ENCODE measurements around the gene FAM9C. TPM values are rescaled to one million over a fixed set of nuclear protein-coding genes. Genes with fewer than 3 reads are reported as not detected.
"Not testable (repeated sequence)": the region's sequence is repeated elsewhere in the genome, so short reads cannot be mapped to it uniquely, and the experiment has no call there.

Gene FAM9C
- total and polyA plus RNA-seq, 7 experiments from 2014 or later = 0.16 to 0.19 TPM; not detected in 5

DNA sequence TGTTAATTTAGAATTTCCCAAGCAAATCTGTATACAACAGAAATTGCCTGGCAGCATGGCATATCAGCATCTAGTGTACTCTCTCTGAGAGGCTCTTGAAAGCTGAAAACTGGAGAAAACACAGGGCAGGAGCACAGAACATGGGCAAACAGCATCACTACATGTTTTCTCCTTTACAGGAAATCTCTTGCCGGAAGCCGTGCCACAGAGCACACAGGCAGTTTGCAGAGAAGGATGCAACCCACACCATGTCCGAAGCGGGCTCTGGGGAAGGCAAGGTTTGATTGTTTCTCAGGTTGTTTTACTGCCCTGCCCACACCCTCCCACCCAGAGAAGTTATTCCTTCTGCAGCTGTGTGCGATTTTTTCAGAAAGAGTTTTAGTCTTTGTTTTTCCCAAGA lies 41.1 kb upstream of the FAM9C start:
- no peaks in the 10 kb centered on the region for H3K27me3 Mint-ChIP-seq
- Histone ChIP-seq H3K4me1 (ENCODE audit: control insufficient read depth in 2 of 2, insufficient read depth in 2 of 2, low read length in 2 of 2) (peaks cover 83 to 84% of the 10 kb centered on the region in 2 donors), H3K27ac (ENCODE audit: low read depth, low read length) (peak overlapping the region; percentile 88), H3K4me3 (ENCODE audit: low read length) (peak overlapping the region; percentile 70), H3K27me3 (ENCODE audit: control insufficient read depth in 2 of 2, insufficient read depth in 2 of 2, low read length in 2 of 2) (no peaks in the 10 kb centered on the region), H3K9me3 (ENCODE audit: control insufficient read depth in 2 of 3, low read length in 3 of 3) (no peaks in the 10 kb centered on the region), H3K36me3 (ENCODE audit: control insufficient read depth in 2 of 3, insufficient read depth in 3 of 3, low read length in 3 of 3) (no peaks in the 10 kb centered on the region)
- DNase-seq (peak in 7 of 9 donors; percentile 33 to 75 (median 59)), ATAC-seq (peak; percentile 40)
- CTCF ChIA-PET = interaction anchor here (0.7 to 4.2 kb wide), 13 partner anchors 9 to 403 kb away, joined by 3 to 29 read pairs (median 3); no protein-coding TSS in a partner anchor
- peaks cover 0 to 2% (median 0%) of the 10 kb centered on the region in 11 donors for H3K9me3 Mint-ChIP-seq
- POLR2A ChIA-PET = interaction anchor here (1.1 to 24.1 kb wide), 11 partner anchors 10 to 403 kb away, joined by 3 to 1322 read pairs (median 86); partner anchors contain the start of genes FAM9C and TMSB4X
- H3K4me3 Mint-ChIP-seq = peak overlapping the region; percentile 72 to 89 (median 83)
- H3K27ac Mint-ChIP-seq = peak overlapping the region; percentile 94 to 99 (median 98)
- H3K4me1 Mint-ChIP-seq = peaks cover 28 to 99% (median 87%) of the 10 kb centered on the region in 7 donors
- intact Hi-C loops (cut with micrococcal nuclease) = loop anchor here in 1 of 2 donors (1.0 to 5.0 kb wide), 3 partner anchors 11 to 1323 kb away; no protein-coding TSS in a partner anchor
- H3K36me3 Mint-ChIP-seq = peaks cover 0 to 5% (median 0%) of the 10 kb centered on the region in 5 donors

DNA sequence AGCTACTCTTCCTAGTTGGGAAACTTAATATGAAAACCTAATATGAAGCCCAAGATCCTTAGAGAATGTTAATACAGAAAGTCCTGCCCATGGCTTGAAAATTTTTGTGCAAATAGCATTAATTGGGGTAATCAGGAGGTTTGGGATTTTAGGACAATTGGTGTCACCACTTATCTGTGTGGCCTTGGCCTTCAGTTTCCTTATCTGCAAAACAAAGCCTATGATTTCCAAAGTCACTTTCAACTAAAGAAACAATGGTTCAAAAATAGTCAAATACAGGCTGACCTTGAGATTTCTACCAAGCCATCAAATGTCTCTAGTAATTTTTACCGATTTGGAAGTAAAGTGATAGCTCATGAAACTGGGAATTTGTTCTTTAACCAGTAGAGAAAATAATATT lies 40.2 kb upstream of the FAM9C start:
- H3K27me3 ChIP-seq (ENCODE audit: control insufficient read depth in 2 of 2, insufficient read depth in 2 of 2, low read length in 2 of 2) = no peaks in the 10 kb centered on the region
- no peaks in the 10 kb centered on the region for H3K9me3 ChIP-seq (ENCODE audit: control insufficient read depth in 2 of 3, low read length in 3 of 3)
- intact Hi-C loops (cut with micrococcal nuclease) = loop anchor here in 1 of 2 donors (1.0 to 5.0 kb wide), 3 partner anchors 10 to 1322 kb away; no protein-coding TSS in a partner anchor
- CTCF ChIA-PET = interaction anchor here (0.6 to 4.2 kb wide), 6 partner anchors 8 to 138 kb away, joined by 3 to 29 read pairs (median 4); no protein-coding TSS in a partner anchor
- H3K36me3 ChIP-seq (ENCODE audit: control insufficient read depth in 2 of 3, insufficient read depth in 3 of 3, low read length in 3 of 3) = no peaks in the 10 kb centered on the region
- peaks cover 0 to 2% (median 0%) of the 10 kb centered on the region in 11 donors for H3K9me3 Mint-ChIP-seq
- H3K4me1 ChIP-seq (ENCODE audit: control insufficient read depth in 2 of 2, insufficient read depth in 2 of 2, low read length in 2 of 2) = peaks cover 79 to 83% of the 10 kb centered on the region in 2 donors
- H3K4me3 ChIP-seq (ENCODE audit: low read length) = no peak overlapping the region
- peak overlapping the region in 6 of 10 donors; percentile 9 to 86 (median 42) for H3K4me3 Mint-ChIP-seq
- POLR2A ChIA-PET = interaction anchor here (0.9 to 24.1 kb wide), 7 partner anchors 9 to 132 kb away, joined by 3 to 1322 read pairs (median 353); partner anchors contain the start of gene TMSB4X
- peak overlapping the region; percentile 66 to 99 (median 96) for H3K27ac Mint-ChIP-seq
- H3K27ac ChIP-seq (ENCODE audit: low read depth, low read length) = peak overlapping the region; percentile 88
- no peaks in the 10 kb centered on the region for H3K27me3 Mint-ChIP-seq
- DNase-seq (no peak), ATAC-seq (no peak)
- peaks cover 0 to 5% (median 0%) of the 10 kb centered on the region in 5 donors for H3K36me3 Mint-ChIP-seq
- peaks cover 33 to 99% (median 85%) of the 10 kb centered on the region in 7 donors for H3K4me1 Mint-ChIP-seq

DNA sequence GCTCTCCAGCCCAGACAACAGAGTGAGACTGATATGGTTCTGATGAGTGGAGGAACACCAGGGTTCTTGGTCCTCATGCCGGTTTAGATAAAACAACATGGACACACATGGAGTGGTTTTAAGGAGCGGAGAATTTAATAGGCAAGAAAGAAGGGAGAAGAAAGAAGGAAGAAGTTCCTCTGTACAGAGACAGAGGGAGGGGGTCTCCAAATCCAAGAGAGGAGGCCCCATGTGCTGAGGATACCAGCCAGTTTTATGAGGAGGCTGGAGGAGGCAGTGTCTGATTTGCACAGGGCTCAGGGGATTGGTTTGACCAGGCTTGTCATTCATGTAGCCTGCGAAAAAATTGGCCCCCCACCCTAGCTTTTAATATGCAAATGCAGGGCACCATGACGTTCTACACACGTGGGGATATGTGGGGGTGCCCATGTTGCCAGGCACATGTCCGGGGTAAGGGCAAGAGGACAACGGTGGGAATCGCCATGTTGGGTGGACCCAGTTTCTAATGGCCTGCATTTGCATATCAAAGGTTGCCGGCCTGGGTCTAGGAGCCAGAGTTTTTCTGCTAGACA lies 39.4 kb upstream of the FAM9C start:
- H3K27me3 ChIP-seq (ENCODE audit: control insufficient read depth in 2 of 2, insufficient read depth in 2 of 2, low read length in 2 of 2); H3K36me3 ChIP-seq (ENCODE audit: control insufficient read depth in 2 of 3, insufficient read depth in 3 of 3, low read length in 3 of 3); H3K36me3 Mint-ChIP-seq; H3K9me3 ChIP-seq (ENCODE audit: control insufficient read depth in 2 of 3, low read length in 3 of 3); H3K4me3 ChIP-seq (ENCODE audit: low read length); DNase-seq; H3K9me3 Mint-ChIP-seq; H3K27me3 Mint-ChIP-seq; intact Hi-C loops (cut with micrococcal nuclease); ATAC-seq: not testable (repeated sequence)
- peak overlapping the region; percentile 88 for H3K27ac ChIP-seq (ENCODE audit: low read depth, low read length)
- CTCF ChIA-PET = interaction anchor here (0.6 to 4.2 kb wide), 4 partner anchors 8 to 133 kb away, joined by 4 to 29 read pairs (median 4); no protein-coding TSS in a partner anchor
- Mint-ChIP-seq H3K27ac (peak overlapping the region; percentile 66 to 99 (median 96)), H3K4me1 (peaks cover 37 to 99% (median 86%) of the 10 kb centered on the region in 7 donors), H3K4me3 (peak overlapping the region in 4 of 10 donors; percentile 3 to 86 (median 32))
- POLR2A ChIA-PET = interaction anchor here (0.8 to 24.1 kb wide), 11 partner anchors 8 to 132 kb away, joined by 3 to 1322 read pairs (median 86); partner anchors contain the start of gene TMSB4X
- peaks cover 73 to 79% of the 10 kb centered on the region in 2 donors for H3K4me1 ChIP-seq (ENCODE audit: control insufficient read depth in 2 of 2, insufficient read depth in 2 of 2, low read length in 2 of 2)

DNA sequence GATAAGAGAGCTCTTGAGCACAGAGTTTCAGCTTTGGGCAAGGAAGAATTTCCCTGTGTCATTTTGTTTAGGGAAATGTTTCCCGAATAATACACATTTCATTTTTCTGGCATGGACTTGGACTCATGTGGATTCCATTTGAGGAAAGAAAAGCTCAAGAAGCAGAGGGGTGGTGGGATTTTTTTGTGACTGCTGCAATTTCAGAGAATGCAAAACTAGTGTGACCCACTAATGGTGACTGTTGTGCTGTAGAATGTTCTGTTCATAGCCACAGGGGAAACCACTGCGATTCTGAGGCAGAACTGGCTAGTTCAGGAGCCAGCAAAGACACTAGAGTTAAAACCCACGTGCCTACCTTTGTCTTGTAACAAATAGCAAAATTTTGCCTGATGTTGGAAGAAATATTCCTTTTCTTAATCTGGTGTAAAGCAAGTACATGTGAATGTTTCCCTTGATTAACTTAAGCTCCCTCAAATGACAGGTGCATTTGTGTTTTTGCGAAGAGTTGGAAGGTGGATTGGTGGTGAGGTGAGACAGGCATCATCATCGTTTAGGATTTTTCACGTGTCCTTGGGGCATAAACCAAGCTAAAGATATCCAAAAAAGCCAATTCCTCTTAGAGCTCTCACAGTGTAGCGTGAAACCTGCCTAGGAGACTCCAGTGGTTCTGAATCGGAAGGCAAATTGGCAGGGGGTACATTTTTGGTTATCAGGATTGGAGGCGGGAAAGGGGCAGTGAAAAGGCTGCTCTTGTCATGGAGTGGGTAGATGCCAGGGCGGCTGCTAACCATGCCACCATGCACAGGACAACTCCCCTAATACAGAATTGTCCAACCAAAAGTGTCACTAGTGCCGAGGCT lies 38.0 kb upstream of the FAM9C start:
- intact Hi-C loops (cut with micrococcal nuclease) = no loop called here

DNA sequence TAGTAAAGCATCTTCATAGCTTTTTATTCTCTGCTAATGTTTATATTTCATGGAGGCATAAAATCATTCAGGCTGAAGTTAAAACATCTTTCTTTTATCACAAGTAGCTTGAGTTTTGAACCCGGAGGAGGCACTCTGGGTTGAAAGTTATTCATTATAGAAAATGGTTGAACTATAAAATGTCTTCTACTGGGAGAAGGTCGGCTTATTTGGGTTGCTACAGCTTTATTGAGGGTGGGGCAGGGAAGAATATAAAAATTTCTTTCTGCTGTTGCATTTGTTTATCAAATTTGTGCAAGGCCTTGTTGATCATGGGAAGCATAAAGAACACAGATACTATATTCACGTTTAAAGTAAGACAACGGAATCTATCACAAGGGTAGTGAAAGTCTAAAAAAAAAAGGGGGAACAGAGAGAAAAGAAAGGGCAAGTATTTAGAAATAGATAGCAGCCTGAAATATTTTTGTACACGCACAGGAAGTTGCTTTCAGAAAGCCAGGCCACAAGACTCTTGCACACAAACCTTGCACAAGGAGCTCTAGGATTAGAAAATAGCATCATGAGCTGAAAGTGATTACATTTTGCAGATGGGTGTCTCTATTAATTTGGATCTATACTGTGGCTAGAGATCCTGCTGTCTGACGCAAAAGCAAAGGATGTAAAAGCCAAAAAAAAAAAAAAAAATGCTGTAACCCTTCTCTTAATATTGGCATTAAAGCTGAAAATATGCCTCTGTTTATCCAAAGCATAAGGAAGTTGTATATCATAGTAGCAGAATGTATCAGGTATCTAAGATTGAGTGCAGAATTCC lies 37.2 kb upstream of the FAM9C start:
- H3K4me3 ChIP-seq (ENCODE audit: low read length) = peak overlapping the region; percentile 1
- Mint-ChIP-seq H3K36me3 (peaks cover 0 to 3% (median 0%) of the 10 kb centered on the region in 5 donors), H3K27me3 (no peaks in the 10 kb centered on the region), H3K4me3 (peak overlapping the region in 9 of 10 donors; percentile 50 to 79 (median 63)), H3K27ac (peak overlapping the region; percentile 92 to 99 (median 96)), H3K4me1 (peaks cover 33 to 98% (median 83%) of the 10 kb centered on the region in 7 donors), H3K9me3 (no peaks in the 10 kb centered on the region)
- H3K27me3 ChIP-seq (ENCODE audit: control insufficient read depth in 2 of 2, insufficient read depth in 2 of 2, low read length in 2 of 2) = no peaks in the 10 kb centered on the region
- H3K36me3 ChIP-seq (ENCODE audit: control insufficient read depth in 2 of 3, insufficient read depth in 3 of 3, low read length in 3 of 3) = no peaks in the 10 kb centered on the region
- intact Hi-C loops (cut with micrococcal nuclease) = loop anchor here (1.0 to 2.0 kb wide), 2 partner anchors 10 to 79 kb away; no protein-coding TSS in a partner anchor
- ATAC-seq (peak; percentile 47), DNase-seq (peak in 6 of 9 donors; percentile 27 to 55 (median 43))
- H3K9me3 ChIP-seq (ENCODE audit: control insufficient read depth in 2 of 3, low read length in 3 of 3) = no peaks in the 10 kb centered on the region
- peaks cover 63 to 82% of the 10 kb centered on the region in 2 donors for H3K4me1 ChIP-seq (ENCODE audit: control insufficient read depth in 2 of 2, insufficient read depth in 2 of 2, low read length in 2 of 2)
- ChIA-PET POLR2A (interaction anchor here (0.6 to 24.1 kb wide), 18 partner anchors 10 to 953 kb away, joined by 3 to 1322 read pairs (median 6); partner anchors contain the start of gene TMSB4X), CTCF (interaction anchor here (0.6 to 2.1 kb wide), 13 partner anchors 9 to 135 kb away, joined by 3 to 14 read pairs (median 3); no protein-coding TSS in a partner anchor)
- H3K27ac ChIP-seq (ENCODE audit: low read depth, low read length) = peak overlapping the region; percentile 88

More for the DNA sequence above, 38.0 kb upstream of the FAM9C start:
- H3K9me3 Mint-ChIP-seq = peaks cover 0 to 2% (median 0%) of the 10 kb centered on the region in 11 donors
- H3K4me1 Mint-ChIP-seq = peaks cover 40 to 98% (median 86%) of the 10 kb centered on the region in 7 donors
- Histone ChIP-seq H3K27ac (ENCODE audit: low read depth, low read length) (peak overlapping the region; percentile 88), H3K9me3 (ENCODE audit: control insufficient read depth in 2 of 3, low read length in 3 of 3) (no peaks in the 10 kb centered on the region), H3K4me3 (ENCODE audit: low read length) (peak overlapping the region; percentile 24), H3K4me1 (ENCODE audit: control insufficient read depth in 2 of 2, insufficient read depth in 2 of 2, low read length in 2 of 2) (peaks cover 61 to 80% of the 10 kb centered on the region in 2 donors), H3K36me3 (ENCODE audit: control insufficient read depth in 2 of 3, insufficient read depth in 3 of 3, low read length in 3 of 3) (no peaks in the 10 kb centered on the region), H3K27me3 (ENCODE audit: control insufficient read depth in 2 of 2, insufficient read depth in 2 of 2, low read length in 2 of 2) (no peaks in the 10 kb centered on the region)
- CTCF ChIA-PET = interaction anchor here (0.6 to 2.1 kb wide), 9 partner anchors 9 to 136 kb away, joined by 3 to 14 read pairs (median 3); no protein-coding TSS in a partner anchor
- ATAC-seq (no peak), DNase-seq (peak in 1 of 9 donors; percentile 26)
- H3K4me3 Mint-ChIP-seq = peak overlapping the region; percentile 8 to 79 (median 60)
- peak overlapping the region; percentile 92 to 99 (median 96) for H3K27ac Mint-ChIP-seq
- H3K36me3 Mint-ChIP-seq = peaks cover 0 to 5% (median 0%) of the 10 kb centered on the region in 5 donors
- H3K27me3 Mint-ChIP-seq = no peaks in the 10 kb centered on the region
- POLR2A ChIA-PET = interaction anchor here (0.6 to 24.1 kb wide), 20 partner anchors 9 to 952 kb away, joined by 3 to 1322 read pairs (median 6); partner anchors contain the start of gene TMSB4X
